Purkinje cell (primary cell): Measurements from ENCODE around the gene PRR19. TPM values are rescaled to one million over a fixed set of nuclear protein-coding genes. Genes with fewer than 3 reads are reported as not detected.

ENCODE experiments used
- polyA plus RNA-seq: library from polyadenylated mRNA; unstranded; fragments of >200 nt; fragmentation: Nextera tagmentation; gene quantifications from 2 replicates; pipeline ENCODE4 v1.2.1, GENCODE V29; 2014

The PRR19 gene, protein sequence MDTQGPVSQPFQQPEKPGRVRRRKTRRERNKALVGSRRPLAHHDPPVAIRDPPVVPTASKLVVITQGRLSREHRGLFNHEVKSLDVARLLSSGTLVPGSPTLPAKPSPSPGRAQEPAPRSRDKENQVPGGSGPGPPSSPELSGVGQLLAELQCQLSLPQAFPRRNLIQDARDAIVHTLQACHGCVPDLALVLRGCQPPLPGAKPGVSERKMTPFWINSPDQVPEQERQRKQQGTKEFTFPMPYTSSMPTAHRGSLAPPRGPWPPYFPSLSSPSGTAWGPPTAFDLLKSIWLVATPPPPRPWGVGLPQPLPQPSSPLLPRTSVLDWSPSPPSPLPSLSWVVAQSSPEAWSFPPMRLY
- polyA plus RNA-seq: not detected in 2 replicates

DNA sequence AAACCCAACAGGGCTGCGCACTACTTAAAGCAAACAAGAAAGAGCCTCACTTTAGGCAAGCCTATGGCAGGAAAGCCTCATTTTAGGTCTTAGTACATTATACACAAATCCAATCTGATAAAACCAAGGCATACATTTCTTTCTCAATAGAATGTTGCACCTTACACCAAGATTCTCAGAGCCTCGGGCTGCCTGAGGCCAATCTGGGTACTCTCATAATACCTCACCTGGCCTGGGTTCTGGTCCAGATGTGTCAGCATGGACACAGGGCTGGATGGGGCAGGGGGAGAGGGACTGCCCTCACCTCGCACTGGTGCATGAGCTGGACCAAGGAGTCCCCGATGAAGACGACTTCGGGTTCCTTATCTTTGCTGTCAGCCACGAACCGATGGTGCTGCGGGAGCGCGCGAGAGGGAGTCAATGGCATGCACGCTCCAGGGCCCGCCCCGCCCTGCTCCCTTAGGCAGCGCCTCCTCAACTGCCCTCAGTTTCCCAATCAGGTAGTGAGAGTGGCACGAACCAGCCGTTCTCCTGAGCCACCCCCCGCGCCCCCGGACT lies at the start of gene PRR19:
Gene PRR19 (plus strand): TSS at position 487 of the 558 bp plus-strand sequence. CDS start 7,453 bp downstream, outside the sequence.

DNA sequence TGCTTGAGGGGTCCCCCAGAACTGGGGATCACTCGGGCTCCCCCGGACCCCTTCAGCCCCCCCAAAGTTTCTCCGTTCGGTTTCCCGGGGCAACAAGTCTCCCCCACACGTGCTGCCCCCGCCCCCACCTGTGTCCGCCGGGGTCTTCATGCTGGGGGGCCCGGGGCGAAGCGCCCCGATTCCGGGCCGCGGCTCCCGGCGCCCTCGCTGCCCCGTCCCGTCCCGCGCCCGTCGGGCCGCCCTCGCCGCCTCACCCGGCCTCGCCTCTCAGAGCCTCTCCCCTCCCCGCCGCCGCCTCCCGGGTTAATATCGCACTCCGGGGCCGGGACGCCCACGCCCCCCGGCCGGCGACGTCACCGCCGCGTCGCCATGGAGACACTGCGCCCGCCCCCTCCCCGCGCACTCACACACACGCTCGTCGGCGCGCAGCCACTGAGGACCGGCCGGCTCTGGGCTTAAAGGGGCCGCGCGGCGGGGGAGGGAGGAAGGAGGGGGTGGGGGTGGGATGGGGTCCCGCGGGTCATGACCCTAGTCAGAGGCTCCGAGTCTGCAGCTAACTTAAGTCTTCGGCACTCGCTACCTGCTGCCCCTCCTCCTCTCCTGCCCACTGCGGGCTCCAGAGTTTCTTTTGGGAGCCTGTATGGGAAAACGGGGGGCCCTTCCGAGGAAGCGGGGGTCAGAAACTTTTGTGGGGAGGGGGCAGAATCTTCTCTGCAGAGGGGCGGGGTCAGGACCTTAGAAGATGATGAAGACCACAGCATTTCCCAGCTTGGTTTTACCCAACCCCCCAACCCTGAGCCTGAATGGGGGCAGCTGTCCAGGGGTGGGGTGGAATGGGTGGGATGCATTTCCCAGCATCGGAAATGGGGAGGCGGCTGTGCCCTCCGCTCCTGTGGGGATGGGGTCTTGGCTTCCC lies 46.8 kb upstream of the PRR19 start, which contains the start of gene ERF:
Gene ERF (minus strand): TSS at position 279 of the 916 bp plus-strand sequence. CDS start 129 bp downstream, at position 150.

DNA sequence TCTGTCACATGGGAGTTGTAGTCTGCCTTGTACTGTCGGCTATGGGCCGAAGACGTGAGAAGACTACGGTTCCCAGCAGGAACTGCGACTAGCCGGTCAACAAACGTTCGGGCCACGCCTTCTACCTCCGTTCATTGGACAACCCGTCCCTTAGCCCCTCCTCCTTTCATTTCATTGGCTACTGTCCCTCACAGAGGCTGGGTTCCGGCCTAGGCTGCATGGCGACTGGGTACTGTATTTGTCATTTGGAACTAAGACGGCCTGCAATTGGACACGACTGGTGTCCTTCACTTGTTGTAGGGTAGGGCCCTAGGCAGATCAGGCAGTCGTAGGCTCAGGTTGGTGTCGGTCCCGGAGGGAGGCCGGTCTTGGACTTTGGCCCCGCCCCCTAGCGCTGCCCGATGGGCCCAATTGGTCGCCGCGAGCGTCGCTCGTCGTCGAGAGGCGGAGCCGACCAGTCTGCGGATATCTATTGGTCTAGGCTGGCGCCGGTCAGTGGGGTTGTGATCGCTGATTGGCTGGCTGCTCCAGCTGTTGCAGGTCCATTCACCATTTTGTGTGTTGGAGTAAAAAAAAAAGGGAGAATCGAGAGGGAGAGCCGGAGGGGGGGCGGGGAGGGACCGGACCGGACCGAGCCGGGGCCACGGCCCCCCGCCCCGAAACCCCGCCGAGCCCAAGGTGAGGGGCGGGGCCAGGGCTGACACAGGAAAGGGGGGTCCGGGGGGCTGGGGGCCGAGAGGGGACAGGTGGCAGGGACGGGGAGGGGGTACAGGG lies 33.0 kb upstream of the PRR19 start, which contains the start of gene CIC:
Gene CIC (plus strand): TSS at position 549 of the 774 bp plus-strand sequence. CDS start 2,532 bp downstream, outside the sequence.

DNA sequence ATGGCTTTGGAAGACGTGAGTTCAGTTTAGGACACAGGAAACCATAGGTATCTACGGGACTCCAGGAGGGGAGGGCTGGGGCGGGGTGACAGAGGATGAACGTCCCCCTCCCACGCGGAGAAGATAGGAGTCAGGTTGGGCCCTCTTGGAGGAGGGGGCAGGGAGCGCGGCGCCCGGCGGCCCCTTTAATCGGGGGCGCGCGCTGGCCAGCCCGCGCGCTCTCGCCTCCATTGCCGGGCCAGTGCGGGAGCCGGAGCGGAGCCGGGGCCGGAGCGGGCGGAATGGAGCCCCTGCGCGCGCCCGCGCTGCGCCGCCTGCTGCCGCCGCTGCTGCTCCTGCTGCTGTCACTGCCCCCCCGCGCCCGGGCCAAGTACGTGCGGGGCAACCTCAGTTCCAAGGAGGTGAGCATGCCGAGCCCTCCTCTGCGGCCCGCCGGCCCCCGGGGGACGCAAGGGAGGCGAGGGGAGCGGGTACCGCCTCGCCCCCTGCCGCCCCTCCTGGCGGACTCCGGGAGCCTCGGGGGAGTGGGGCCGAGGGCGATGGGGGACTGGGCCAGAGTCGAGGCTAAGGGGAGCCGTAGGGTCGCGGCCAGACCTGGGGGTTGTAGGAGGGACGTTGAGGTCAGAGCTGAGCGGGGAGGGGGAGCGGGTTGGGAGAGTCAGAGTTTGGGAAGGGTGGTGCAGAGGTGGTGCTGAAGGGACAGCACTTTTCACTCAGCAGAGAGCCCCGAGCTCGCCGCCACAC lies 11.3 kb downstream of the PRR19 start, which contains the start of gene TMEM145:
Gene TMEM145 (plus strand): TSS at position 214 of the 744 bp plus-strand sequence. CDS start 68 bp downstream, at position 282.

DNA sequence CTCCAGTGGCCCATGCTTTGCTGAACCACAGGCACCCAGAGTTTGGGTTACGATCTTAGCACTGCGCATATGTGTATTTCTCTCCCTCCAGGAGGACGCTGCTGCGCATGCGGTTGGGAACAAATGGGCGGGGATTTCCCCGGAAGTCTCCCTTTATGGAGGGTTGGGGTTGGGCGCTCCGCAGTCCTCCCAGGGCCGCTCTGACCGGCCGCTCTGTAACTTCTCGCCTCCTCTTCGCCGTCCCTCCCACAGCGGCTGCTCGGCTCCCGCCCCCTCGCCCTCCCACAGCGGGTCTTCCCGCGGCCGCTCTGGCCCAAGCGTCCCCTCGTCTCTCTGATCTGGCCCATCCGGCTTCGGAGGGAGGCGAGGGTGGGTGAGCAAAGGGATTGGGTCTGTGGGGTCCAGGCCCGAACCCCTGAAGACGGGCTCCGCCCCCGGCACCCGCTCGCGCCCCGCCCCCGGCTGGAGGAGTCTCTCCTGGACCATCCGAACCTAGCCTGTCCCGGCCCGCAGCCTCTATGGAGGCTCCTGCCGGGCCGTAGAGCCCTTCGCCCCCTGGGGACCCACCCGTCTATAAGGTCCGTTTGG lies 23.5 kb downstream of the PRR19 start, which contains the start of gene MEGF8:
Gene MEGF8 (plus strand): TSS at position 328 of the 588 bp plus-strand sequence. CDS start 609 bp downstream, outside the sequence.

Other genes starting within 250 kb of the PRR19 start
- gene GRIK5, start 231.9 kb upstream of the PRR19 start, polyA plus RNA-seq: 0.29 and 0.40 TPM in 2 replicates
- gene ZNF574, start 226.0 kb upstream of the PRR19 start, polyA plus RNA-seq: 1.5 and 1.8 TPM in 2 replicates
- gene POU2F2, start 169.7 kb upstream of the PRR19 start, polyA plus RNA-seq: 0.56 TPM in 1 of 2 replicates, not detected in the other
- 7.2 and 13.2 TPM in 2 replicates for gene DEDD2, start 84.5 kb upstream of the PRR19 start, polyA plus RNA-seq
- 0.23 and 0.84 TPM in 2 replicates for gene ZNF526, start 81.8 kb upstream of the PRR19 start, polyA plus RNA-seq
- gene GSK3A, start 59.5 kb upstream of the PRR19 start, polyA plus RNA-seq: 5.4 and 7.3 TPM in 2 replicates
- gene ERF, start 47.0 kb upstream of the PRR19 start, polyA plus RNA-seq: not detected in 2 replicates
- gene CIC, start 32.9 kb upstream of the PRR19 start, polyA plus RNA-seq: 0.52 and 0.62 TPM in 2 replicates
- 18.3 and 25.0 TPM in 2 replicates for gene PAFAH1B3, start 492 bp downstream of the PRR19 start, polyA plus RNA-seq
- gene TMEM145, start 11.2 kb downstream of the PRR19 start, polyA plus RNA-seq: 7.7 and 7.8 TPM in 2 replicates
- 1.2 and 2.8 TPM in 2 replicates for gene MEGF8, start 23.5 kb downstream of the PRR19 start, polyA plus RNA-seq
- 10.5 and 29.7 TPM in 2 replicates for gene CNFN, start 88.2 kb downstream of the PRR19 start, polyA plus RNA-seq
- gene LIPE, start 125.3 kb downstream of the PRR19 start, polyA plus RNA-seq: not detected in 2 replicates
- not detected in 2 replicates for gene CXCL17, start 140.8 kb downstream of the PRR19 start, polyA plus RNA-seq
- 0.32 TPM in 1 of 2 replicates, not detected in the other for gene CEACAM1, start 226.3 kb downstream of the PRR19 start, polyA plus RNA-seq